CD1c-positive myeloid dendritic cell (primary cell): ENCODE results near the gene FCGR3B.
"Not testable (repeated sequence)": the region's sequence is repeated elsewhere in the genome, so short reads cannot be mapped to it uniquely, and the experiment has no call there.

Source experiments
- DNase-seq: peaks from one replicate; pipeline ENCODE4 v3.0.0-alpha.2; 2016; ENCODE audit errors: extremely low spot score

The FCGR3B gene

DNA sequence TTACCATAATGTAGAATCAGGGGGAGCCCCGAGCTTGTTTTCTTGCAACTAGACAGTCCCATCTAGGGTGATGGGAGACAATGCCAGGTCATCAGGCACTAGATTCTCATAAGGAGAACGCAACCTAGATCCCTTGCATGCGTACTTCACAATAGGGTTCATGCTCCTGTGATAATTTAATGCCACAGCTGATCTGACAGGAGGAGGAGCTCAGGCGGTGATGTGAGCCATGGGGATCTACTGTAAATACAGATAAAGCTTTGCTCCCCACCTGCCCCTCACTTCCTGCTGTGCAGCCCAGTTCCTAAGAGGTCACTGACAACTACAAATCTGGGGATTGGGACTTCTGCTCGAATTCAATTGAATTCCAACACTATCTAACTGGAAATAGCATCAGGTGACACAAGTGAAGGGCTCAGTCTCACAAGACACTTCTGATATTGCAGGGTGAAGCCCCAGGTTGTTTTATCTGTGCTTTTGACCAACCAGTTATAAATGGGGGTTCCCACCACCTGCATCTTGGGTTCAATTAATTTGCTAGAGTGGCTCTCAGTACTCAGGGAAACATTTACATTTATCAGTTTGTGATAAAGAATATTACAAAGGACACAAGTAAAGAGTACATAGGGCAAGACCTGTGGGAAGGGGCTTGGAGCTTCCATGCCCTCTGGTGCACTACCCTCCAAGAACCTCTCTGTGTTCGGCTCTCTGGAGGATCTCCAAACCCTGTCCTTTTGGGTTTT lies 7.4 kb upstream of the FCGR3B start:
- DNase-seq: not testable (repeated sequence)

DNA sequence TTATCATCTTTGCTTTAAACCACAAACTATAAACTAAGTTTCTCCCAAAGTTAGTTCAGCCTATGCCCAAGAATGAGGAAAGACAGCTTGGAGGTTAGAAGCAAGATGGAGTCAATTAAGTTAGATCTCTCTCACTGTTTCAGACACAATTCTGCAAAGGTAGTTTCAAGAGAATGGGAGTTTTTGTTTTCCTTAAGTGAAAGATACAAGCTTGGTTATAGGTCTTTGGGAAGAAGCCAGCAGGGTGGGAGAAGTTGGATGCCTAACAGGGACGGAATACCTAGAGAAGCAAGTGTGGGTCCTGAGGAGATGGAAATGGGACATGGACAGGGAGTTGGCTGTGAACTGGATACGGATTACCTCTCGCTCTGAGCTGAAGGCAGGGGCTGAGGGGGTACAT lies 6.0 kb upstream of the FCGR3B start:
- DNase-seq: not testable (repeated sequence)

DNA sequence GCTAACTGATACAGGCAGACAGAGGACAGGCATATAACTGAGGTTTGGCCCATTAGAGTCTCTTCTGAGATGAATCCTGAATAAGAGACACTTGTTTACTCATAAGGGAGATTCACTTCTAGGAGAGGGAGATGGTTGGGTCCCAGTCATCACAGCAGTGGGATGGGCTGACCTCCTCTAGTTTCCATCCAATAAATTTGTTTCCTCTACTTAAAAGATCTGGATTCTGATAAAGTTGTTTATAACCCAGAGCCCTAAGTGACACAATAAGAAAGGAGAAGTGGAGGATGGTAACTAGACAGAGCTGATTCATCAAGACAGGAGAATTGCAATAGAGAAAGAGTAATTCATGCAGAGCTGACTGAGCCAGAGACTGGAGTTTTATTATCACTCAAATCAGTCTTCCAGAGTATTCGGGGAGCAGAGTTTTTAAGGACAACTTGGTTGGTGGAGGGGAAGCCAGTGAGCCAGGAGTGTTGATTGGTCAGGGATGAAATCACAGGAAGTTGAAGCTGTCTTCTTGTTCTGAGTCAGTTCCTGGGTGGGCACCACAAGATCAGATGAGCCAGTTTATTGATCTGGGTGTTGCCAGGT lies 5.3 kb upstream of the FCGR3B start:
- peak; percentile 64 for DNase-seq

DNA sequence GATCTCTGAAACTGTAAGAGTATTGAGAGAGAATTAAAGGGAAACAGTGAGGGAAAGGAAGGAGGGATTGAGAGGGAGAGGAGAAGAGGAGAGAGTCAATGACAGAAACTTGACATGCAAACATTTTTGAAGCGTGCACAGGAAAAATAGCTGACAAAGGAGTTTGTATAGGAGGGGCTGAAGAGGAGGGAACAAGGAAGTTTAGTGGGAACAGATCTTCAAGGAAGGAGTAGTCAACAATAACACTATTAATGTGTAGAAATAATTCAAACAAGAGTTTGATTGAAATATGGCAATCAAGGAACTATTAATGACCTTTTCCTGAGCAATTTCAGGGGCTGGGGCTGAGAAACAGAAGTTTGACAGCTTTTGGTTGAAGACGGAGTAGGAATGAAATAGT lies 4.0 kb upstream of the FCGR3B start:
- not testable (repeated sequence) for DNase-seq

DNA sequence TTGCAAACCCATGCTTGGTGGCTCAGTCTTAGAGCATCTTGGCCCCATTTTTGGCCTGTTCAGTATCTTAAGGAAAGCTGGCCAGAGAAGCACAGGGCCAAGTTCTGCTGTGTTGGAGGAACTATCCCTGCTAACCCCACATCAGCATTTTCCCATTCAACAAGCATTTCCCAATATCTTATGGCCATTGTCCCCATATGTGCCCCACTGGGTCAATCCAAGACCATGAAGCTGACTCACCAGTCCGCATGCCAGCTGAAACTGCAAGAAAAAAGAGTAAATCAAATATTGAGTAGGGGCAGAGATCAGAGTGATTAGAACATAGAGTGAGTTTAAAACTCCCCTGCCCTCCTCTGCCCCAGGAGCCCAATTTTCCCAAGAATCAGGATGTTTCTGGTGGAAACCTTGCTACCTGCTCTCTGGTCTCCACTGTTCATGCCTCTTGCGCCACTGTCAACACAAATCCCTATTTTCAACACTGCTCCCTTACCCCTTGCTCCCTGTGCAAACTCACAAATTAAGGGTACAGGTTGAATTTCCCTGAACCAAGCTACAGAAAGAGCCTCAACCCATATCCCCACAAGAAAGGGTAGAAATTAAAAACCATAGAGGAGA lies 741 bp downstream of the FCGR3B start:
- not testable (repeated sequence) for DNase-seq

DNA sequence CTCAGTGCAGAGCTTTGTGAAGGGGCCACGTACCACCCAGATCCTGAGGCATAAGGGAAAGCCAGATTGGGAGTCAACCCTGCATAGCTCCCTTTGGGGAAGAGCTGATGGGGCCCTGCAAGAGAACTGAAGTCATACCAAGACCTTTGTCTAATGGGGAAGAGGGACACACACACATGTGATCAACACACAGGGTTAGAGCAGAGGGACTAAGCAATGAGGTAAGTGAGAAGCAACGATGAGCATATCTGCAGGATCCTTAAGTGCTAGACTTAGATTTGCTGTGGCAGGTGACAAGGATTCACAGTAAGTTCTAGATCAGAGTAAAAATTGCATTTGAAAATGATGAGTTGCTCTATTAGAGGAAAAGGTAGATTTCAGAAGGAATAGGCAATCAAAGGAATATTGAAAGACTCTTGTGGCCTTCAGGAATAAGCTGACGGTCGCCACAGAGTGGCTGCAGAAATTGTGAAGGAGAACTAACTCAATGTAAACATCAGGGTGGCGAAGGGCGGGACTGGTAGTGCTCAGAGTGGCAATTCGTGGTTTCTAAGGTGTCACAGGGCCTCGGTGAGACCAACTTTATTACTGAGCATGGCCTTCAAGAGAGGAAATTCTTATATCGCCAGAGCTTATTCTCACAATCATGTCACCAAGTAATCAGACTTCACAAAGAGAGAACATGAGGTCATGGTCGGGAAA lies 4.4 kb downstream of the FCGR3B start:
- DNase-seq: peak; percentile 21

DNA sequence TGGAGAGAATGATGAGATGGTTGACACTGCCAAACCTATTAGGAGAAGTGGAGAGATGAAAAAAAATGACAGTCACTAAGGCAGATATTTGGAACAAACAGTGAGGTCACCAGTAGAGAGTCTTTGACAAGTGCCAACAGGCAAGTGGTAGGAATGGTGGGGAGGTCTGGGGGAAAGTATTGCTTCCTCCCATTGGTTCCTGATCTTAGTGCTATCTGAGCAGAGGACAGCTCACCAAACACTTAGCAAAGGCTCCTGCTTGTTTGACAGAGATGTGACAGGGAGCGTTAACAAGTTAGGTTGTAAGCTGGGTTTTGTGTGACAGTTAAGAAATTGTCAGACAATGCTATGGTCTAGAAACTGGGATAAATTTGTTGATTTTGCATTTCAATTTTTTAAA lies 6.4 kb downstream of the FCGR3B start:
- not testable (repeated sequence) for DNase-seq

DNA sequence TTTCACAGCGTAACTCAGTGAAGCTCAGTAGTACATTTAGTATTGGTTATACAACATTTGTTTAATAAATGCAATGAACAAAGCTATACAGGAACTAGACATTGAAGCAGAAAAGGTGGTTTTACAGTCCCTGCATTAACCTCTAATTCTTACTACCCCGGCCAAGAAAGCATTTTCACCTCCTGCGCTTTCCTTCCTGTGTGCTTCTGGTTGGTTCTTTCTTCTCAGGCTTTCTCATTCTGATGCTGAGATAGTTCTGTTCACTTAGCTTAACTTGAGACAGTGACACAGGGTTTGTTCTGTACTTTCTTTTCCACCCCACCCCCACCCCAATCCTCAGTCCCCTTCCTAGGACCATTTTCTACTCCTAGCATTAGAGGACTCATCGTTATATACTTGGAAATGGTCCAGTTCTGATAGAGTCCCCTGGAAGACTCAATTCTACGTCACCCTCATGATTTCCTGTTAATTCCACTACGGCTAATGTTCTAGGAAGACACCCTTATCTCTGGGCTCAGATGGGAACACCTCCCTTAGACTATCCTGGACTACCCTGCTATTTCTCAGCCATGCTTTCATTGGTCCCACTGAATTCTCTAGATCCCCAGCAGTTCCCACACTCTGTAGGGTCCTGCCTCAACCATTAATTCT lies 7.5 kb downstream of the FCGR3B start:
- not testable (repeated sequence) for DNase-seq

DNA sequence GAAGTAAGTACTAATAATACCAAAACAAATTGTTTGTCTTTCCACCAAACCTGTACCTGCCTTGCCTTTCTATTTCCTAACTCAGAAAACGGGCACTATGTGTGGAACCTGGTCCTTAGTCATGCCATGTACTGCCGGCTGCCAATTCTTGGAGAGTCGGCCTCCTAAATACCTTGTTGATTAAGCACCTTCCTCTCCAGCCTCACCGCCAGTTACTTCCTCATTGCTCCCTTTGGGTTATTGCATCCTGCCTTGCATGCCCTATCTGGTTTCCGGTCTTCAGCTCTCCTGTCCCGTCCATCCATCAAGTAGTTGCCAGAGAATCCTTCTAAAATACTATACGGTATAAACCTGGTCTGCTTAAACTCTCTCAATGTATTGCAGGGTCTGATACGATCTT lies 8.9 kb downstream of the FCGR3B start:
- DNase-seq: not testable (repeated sequence)

DNA sequence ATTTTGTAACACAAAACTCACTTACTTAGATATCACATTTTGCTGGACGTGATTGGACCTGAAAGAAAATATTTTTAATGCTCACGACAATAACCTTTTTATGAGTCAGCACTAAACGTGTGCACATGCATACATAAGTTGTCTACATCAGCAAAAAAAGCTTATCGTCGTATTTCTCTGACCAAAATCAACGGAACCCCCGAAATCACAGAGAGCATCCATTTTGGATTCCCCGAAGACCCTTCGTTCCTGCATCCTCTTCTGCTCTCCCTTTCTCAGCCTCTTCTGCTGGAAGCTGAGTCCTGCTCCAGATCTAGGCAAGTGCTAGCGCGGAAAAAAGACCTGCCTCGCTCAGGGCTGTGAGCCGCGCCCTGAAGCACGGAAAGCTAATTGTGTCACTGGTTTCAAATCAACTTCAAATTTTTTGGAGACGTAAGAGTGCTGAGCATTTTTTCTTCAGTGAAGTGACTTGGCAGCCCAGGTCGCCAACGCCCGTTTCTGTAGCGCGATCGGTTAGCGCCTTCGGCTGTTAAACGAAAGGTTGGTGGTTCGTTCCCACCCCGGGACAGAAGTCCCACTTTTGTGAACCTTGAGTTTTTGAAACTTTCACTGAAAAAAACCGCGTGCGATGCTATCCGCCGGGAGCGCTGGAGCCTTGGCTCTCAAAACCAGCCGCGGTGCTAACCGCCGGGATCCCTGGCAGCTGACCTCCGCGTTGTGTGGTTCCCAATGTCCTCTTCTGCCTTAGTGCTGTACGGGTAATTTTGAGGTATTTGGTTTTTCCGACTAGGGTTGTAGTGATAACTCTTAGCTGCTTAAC lies 9.6 kb downstream of the FCGR3B start:
- DNase-seq: peak; percentile 91

DNA sequence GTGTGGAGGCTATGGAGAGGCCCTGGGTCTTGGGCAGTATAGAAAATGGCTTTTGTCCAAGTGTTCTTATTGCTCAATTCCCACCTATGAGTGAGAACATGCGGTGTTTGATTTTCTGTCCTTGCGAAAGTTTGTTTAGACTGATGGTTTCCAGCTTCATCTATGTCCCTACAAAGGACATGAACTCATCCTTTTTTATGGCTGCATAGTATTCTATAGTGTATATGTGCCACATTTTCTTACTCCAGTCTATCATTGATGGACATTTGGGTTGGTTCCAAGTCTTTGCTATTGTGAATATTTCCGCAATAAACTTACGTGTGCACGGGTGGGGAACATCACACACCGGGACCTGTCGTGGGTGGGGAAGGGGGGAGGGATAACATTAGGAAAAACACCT lies 10.6 kb downstream of the FCGR3B start:
- DNase-seq: not testable (repeated sequence)

DNA sequence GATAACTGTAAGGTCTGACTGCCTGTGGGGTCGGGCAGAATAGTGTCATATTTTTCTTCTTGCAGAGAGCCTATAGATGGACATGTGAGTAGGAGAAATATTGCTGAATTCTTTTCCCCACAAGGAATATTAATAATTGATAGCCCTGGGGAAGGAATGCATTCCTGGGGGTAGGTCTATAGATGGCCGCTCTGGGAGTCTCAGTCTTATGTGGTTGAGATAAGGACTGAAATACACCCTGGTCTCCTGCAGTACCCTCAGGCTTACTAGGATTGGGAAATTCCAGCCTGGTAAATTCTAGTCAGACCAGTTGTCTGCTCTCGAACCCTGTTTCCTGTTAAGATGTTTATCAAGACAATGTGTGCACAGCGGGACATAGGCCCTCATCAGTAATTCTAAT lies 12.5 kb downstream of the FCGR3B start:
- not testable (repeated sequence) for DNase-seq

DNA sequence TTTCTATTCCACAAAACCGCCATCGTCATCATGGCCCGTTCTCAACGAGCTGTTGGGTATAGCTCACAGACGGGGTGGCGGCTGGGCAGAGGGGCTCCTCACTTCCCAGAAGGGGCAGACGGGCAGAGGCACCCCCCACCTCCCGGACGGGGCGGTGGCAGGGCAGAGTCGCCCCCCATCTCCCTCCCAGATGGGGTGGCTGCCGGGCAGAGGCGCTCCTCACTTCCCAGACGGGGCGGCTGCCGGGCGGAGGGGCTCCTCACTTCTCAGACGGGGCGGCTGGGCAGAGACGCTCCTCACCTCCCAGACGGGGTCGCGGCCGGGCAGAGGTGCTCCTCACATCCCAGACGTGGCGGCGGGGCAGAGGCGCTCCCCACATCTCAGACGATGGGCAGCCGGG lies 14.6 kb downstream of the FCGR3B start:
- not testable (repeated sequence) for DNase-seq

DNA sequence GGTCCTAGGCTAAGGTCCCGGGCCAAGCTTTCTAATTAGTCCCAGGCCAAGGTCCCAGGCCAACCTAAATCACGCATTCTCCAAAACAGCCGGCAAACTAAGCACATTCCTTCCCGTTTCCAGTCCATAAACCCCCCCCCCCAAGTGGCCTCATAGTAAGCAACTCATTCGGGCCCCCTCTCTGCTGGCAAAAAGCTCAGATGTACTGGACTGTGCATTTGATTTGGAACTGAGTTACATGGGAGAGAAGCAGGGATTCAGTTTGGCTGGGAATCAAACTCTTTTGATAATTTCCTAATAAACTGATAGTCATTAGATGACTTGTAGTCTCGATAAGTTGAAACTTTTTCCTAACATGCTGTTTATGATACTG lies 17.8 kb downstream of the FCGR3B start:
- DNase-seq: not testable (repeated sequence)

DNA sequence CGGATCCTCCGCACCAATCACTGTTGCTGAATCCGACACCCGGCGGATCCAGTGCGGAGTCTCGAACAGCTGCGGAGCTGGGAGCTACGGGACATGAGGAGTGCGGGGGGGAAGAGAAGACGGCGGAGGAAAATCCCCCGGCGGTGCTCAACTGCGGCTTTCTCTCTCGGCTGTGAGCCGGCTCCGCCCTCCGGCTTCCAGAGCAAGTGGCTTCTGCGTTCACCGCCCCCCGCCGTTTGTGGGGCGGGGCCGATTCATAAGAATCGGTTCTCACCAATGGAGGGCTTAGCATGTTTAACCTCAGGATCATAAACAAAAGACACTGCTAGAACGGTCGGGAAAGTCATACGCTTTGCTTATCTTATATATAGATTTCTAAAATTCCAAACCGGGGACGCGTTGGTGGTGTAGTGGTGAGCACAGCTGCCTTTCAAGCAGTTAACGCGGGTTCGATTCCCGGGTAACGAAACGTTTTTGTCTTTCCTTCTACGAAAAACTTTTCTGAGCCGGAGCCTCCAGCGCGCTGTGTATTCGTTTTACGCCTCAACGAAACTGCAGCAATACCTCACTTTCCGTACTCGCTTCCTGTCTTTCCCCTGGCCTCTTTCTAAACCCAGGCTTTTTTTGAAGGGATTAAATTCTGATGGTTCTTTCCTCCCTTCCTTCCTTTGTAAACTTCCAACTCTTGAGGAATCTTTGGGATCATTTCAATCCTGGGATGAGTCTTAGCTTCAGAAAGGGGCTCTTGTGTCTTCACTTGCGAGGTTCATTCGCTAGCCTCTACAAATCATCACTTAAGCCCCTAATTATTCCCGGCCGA lies 18.4 kb downstream of the FCGR3B start:
- DNase-seq: peak; percentile 96

DNA sequence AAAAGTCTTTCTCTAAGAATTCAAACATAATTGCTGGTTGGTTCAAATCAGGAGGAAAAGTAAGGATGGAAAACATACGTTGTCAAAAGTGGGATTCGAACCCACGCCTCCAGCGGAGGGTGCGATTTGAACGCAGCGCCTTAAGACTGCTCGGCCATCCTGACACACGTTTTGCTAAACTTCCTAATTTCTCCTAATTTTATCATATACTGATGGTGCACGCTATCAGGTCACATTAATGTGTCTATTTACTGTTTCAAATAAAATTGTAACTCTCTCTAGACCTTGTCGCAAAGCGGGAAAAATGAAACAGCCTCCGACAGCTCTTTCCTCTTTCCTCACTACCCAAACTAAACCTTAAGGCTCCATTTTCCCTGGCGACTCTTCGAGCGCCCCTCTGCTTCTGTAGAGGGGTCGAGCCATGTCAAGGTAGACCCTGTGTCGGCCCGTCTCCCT lies 19.1 kb downstream of the FCGR3B start:
- DNase-seq: peak; percentile 54

DNA sequence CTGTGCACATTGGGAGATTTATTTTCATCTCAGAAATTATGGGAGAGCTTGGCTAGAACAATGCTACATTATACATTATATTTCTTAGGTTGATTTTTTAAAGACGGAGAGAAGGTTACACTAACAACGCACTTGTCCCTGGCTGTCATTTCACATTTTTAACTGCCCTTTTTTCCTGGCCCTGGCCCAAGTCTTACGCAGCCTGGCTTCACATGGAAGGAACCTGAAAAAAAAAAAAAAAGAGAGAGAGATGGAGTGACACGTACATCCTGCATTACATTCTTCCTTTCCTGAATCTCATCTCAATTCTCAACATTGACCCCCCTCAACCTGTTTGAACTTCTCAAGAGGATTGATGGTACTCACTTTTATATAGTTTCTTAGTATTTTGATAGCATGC lies 20.8 kb downstream of the FCGR3B start:
- not testable (repeated sequence) for DNase-seq

DNA sequence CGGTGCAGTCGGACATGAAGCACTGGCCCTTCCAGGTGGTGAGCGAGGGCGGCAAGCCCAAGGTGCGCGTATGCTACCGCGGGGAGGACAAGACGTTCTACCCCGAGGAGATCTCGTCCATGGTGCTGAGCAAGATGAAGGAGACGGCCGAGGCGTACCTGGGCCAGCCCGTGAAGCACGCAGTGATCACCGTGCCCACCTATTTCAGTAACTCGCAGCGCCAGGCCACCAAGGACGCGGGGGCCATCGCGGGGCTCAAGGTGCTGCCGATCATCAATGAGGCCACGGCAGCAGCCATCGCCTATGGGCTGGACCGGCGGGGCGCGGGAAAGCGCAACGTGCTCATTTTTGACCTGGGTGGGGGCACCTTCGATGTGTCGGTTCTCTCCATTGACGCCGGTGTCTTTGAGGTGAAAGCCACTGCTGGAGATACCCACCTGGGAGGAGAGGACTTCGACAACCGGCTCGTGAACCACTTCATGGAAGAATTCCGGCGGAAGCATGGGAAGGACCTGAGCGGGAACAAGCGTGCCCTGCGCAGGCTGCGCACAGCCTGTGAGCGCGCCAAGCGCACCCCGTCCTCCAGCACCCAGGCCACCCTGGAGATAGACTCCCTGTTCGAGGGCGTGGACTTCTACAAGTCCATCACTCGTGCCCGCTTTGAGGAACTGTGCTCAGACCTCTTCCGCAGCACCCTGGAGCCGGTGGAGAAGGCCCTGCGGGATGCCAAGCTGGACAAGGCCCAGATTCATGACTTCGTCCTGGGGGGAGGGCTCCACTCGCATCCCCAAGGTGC lies 24.2 kb downstream of the FCGR3B start:
- DNase-seq: not testable (repeated sequence)
